Dermis blood vessel endothelial cell (primary cell): Measurements from ENCODE around the gene DRG1. TPM values are rescaled to one million over a fixed set of nuclear protein-coding genes. Genes with fewer than 3 reads are reported as not detected.
"Not testable (repeated sequence)": the region's sequence is repeated elsewhere in the genome, so short reads cannot be mapped to it uniquely, and the experiment has no call there.

Experiments
- DNase-seq: peaks from one replicate; pipeline ENCODE4 v3.0.0; 2010
- total RNA-seq: library from RNA; depleted of rRNA; stranded (reverse); fragments of >200 nt; gene quantifications from 2 replicates; pipeline ENCODE4 v1.2.3, GENCODE V29; 2014

DRG1 gene, protein sequence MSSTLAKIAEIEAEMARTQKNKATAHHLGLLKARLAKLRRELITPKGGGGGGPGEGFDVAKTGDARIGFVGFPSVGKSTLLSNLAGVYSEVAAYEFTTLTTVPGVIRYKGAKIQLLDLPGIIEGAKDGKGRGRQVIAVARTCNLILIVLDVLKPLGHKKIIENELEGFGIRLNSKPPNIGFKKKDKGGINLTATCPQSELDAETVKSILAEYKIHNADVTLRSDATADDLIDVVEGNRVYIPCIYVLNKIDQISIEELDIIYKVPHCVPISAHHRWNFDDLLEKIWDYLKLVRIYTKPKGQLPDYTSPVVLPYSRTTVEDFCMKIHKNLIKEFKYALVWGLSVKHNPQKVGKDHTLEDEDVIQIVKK
- 53.0 and 75.7 TPM in 2 replicates for total RNA-seq

DNA sequence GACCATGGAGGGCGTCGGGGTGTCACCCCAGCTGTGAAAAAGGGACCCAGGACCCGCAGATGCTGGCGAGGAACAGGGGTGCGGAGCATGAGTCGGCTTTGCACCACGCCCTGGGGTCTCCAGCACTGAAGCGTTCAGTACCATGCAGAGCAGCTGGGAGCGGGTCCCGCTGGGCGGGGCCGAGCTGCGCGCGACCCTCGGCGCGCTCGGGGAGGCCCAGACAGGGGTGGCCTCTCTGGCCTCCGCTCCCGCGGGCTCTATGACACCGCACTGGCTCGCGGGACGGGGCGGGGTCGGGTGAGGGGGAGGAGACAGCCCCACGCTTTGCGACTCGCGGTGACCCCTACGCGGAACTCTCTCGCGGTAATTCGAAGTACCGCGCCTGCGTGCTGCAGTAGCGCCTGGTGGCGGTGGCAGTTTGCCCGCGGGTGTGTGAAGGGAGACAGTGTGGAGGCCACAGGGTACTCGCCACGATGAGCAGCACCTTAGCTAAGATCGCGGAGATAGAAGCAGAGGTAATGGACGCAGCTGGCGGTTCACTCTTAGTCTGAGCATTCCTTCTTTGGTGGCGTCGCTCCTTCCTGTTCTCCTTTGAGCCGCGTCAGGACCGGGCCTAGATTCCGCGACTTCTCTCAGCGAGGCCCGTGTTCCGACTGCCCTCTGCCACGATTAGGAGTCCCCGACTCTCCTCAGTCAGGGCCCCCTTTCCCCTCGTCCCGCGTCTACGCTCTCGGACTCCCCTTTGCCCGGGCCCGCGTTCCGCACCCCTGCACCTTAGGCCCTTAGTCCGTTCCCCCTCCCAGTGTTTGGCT, at the start of gene DRG1:
Gene DRG1, plus strand, starts transcription at position 394 of the 812 bp plus-strand sequence. Its CDS starts 80 bp downstream, at position 474.
- DNase-seq = peak; percentile 97

DNA sequence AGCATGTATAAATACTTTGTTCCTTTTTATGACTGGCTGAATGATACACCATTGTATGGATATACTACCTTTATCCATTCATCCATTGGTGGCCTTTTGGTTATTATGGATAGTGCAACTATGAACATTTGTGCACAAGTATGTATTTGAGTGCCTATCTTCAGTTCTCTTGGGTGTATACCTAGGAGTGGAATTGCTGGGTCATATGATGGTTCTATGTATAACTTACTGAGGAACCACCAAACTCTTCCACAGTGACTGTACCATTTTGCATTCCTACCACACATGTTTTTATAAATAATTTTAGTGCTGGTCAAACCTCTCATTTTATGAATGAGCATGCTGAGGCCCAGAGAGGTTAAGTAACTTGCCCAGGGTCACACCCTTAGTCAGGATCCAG, 49.4 kb upstream of the DRG1 start:
- no peak for DNase-seq

DNA sequence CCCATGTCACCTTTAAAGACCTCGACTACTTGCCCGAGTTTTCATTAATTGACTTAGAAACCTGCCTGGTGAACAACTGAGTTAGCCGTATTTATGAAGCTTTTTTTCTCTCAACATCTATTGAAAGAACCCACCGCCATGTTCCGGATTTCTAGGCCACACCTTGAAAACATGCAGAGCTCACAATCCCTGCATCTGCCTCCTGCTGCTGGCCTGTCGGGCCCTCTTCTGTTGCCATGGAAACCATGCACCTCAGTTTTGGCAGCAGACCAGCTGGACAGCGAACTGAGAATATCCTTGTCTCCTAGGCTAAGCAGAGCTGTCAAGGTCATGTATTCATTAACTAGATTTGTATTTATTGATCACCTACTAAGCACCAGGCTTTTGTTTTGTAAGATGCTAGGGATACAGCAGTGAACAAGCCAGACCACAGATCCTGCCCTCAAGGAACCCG, 49.0 kb upstream of the DRG1 start:
- DNase-seq = peak; percentile 56

DNA sequence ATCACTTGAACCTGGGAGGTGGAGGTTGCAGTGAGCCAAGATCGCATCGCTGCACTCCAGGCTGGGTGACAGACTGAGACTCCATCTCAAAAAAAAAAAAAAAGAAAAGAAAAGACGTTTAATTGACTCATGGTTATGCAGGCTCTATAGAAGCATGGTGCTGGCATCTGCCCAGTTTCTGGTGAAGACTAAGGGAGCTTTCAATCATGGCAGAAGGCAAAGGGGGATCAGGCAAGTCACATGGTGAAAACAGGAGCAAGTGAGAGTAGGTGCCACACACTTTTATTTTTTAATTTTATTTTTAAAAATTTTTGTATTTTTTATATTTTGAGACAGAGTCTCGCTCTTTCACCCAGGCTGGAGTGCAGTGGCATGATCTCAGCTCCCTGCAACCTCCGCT, 44.9 kb upstream of the DRG1 start:
- DNase-seq = no peak

DNA sequence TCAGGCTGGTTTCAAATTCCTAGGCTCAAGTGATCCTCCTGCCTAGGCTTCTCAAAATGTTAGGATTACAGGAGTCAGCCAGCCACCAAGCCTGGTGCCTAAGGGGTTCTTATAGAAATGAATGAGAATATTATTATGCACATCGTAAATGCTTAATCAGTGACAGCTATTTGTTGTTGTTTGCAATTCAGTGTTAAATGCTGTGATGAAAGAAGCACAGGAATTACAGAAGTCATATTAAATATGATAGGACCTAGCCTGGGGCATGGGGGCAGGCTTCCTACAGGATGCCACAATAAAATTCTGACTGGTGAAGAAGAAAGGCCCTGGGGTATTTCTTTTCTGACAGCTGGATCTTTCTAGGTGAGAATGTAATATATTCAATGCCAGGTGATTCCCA, 39.4 kb upstream of the DRG1 start:
- no peak for DNase-seq

DNA sequence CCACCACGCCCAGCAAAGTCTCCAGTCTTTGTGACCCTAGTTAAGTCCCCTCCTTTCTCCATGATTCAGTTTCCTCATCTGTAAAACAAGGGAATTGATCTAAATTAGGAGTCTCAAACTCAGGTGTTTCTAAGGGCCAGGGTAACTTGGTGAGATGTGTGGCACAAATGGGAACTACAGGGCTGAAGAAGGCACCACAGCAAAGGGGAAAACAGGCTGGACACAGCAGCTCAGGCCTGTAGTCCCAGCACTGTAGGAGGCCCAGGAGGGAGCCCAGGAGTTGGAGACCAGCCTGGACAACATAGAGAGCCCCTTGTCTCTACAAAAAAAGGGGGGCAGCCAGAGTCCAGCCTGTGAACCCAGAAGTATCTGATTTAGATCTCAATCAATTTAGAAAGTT, 37.7 kb upstream of the DRG1 start:
- no peak for DNase-seq

DNA sequence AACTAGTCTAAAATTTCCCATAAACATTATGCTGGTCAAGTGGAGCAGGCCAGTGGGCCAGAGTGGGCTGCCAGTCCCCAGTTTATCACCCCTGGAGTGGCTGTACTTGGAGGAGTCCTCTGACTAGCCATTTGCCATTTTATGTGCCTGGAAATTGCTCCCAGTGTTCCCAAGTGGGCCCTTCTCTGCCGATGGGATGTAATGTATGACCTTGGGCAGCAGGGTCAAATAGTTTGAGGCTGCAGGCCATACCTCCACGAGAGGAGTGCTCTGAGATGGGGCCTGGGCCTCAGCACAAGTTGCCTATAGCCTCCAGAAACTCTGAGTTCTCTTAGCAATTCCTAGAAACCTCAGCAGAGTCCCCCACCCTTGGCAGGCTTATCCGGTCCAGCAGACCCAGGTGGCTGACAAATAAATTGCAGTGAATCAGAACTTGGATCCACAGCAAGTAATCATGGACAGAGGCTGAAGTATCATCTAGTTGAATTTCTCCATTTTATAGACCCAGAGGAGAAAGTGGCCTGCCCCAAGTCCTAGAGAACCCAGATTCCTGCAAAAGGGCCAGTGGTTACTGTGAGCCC, 35.4 kb upstream of the DRG1 start:
- no peak for DNase-seq

DNA sequence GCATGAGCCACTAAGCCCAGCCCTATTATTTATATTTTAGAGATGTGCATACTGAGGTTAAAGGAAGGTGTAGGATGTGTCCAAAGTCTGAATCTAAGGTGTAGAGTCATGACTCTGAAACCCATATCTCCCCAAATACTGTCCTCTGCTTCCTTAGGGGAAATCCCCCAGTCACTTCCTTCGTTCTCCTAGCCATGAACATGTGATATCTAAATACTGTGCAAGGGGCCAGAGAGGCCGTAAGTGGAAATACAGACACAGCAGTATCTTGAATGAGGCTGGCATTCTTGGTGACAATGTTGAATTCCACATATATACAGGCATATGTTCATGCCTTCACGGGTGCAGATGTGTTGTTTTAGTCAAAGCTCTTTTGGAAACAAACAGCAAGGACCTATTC, 32.0 kb upstream of the DRG1 start:
- DNase-seq = no peak

DNA sequence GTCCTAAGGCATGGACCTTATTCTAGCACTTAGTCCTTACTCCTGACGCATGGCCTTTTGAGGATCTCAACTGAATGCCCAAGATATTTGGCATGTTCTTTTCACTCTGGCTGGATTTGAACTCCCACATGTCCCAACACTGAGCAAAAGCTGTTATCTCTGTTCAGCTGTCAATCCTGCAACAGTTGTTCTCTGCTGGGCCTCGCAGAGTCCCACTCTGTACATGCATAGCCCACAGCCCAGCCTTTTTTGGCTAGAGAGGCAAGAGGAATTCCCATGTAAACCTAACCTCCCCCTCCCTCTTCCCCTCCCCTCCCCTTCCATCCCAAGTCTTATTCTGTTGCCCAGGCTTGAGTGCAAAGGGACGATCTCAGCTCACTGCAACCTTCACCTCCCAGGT, 21.8 kb upstream of the DRG1 start:
- DNase-seq = no peak

DNA sequence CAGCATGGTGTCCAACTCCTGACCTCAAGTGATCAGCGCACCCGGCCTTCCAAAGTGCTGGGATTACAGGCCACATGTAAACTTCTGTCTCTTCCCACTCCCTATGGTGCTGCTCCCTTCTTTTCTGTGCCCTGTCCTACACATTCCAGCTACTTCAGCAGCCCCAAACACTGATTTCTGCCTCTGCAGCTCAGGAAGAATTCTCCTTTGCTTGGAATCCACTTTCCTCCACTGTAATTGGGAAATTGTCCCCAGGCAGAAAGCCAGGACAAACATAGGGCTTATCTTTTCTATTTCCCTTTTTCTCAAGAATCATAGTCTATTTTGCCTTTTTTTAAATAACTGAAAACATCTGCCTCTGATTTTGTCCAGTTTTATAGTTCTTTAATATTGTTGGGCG, 21.3 kb upstream of the DRG1 start:
- no peak for DNase-seq

DNA sequence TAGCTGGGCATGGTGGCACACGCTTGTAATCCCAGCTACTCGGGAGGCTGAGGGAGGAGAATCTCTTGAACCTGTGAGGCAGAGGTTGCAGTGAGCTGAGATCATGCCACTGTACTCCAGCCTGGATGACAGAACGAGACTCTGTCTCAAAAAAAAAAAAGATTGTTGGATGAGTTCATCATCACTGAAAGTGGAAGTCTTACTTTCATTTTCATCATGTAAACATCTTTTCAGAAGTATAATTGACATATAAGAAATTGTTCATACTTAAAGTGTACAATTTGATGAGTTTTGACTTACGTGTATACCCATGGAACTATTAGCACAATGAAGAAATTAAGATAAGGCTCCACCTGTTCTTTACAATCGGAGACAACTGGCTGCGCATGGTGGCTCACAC, 20.8 kb upstream of the DRG1 start:
- DNase-seq = not testable (repeated sequence)

DNA sequence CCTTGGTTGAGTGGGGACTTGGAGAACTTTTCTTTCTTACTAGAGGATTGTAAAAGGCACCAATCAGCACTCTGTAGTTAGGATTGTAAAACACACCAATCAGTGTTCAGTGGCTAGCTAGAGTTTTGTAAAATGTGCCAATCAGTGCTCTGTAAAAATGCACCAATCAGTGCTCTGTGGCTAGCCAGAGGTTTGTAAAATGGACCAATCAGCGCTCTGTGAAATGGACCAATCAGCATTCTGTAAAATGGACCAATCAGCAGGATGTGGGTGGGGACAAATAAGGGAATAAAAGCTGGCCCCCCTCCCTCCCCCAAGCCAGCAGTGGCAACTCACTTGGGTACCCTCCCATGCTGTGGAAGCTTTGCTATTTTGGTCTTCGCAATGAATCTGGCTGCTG, 5.5 kb upstream of the DRG1 start:
- no peak for DNase-seq

DNA sequence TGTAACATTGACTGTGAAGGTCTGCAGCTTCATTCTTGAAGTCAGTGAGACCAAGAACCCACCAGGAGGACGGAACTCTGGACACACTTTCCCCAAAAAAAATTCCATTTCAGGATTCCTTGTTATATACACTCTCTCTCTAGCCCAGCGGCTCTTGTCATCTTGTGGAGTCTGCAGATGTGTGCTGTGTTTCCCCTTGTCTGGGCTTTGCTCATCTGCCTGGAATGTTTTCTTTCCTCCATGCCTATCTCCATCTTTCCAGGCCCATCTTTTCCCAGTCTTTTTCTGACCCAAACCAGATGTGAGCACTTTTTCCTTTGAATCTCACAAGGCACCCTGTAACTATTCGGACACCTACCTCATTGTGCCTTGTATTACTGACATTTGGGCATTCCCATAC, 5.1 kb upstream of the DRG1 start:
- no peak for DNase-seq

DNA sequence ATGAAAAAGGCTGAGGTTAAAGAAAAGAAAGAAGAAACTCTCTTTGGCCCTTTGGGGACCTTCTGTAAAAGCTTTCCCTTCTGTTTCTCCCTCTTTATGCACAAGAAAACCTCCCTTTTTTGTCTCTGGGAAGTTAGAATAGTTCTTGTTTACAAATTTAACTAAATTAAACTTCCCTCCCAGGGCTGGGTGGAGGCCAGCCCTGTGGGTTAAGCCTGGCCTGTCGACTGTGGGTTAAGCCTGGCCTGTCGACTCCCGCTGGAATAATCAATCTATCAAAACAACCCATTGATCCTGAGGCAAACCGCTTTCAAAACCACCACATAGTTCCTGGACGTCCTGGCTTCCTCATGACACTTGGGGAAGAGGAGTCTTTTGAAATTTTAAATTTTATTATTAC, 1.2 kb upstream of the DRG1 start:
- no peak for DNase-seq

DNA sequence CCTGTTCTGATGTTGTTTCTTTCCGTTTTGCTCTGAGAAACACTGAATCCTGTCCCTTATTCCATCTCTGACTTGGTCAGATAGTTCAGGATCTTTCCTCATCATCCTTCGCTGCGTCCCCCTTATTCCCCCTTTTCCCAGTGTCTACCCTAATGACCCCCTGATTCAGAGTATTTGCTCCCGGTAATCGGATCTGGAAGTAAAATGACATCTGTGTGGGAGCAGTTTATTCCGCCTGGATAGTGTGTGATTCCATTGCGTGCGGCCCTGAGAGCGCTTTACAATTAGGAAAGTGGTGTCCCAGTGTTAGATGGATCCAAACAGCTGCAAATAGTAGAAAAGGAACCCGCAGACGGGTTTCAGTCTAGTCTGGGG, 606 bp downstream of the DRG1 start:
- peak; percentile 38 for DNase-seq

DNA sequence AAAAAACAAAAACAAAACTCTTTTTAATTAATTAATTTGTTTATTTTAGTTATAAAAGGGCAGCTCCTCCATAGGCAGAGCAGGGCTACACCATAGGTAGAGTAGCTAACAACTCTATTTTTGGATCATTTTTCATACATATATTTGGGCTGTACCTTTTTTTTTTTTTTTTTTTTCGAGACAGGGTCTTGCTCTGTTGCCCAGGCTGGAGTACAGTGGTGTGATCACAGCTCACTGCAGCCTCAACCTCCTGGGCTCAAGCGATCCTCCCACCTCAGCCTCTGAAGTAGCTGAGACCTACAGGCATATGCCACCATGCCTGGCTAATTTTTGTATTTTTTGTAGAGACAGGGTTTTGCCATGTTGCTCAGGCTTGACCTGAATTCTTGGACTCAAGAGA, 2.9 kb downstream of the DRG1 start:
- DNase-seq = not testable (repeated sequence)

DNA sequence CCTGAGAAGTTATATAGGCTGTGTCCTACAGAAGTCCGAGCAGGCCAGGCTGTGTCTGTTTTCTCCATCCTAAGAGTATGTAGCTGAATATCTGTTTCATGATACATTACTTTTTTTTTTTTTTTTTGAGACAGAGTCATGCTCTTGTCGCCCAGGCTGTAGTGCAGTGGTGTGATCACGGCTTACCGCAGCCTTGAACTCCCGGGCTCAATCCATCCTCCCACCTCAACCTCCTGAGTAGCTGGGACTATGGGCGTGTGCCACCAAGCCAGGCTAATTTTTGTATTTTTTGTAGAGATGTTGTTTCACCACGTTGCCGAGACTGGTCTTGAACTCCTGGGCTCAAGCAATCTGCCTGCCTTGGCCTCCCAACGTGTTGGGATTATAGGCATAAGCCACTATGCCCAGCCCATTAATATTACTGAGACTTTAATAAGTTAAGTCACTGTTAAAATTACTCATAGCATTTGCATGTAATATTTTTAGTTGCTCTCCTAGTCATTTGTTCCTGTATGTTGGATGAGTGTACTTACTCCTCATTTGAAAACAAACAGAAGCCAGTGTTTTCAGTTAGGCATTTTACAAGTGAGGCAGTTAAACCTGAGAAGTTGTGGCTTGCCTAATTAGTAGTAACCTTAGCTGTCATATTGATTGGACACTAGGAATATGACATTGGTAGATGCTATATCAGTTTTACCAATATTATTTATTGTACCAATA, 26.1 kb downstream of the DRG1 start:
- DNase-seq = no peak

DNA sequence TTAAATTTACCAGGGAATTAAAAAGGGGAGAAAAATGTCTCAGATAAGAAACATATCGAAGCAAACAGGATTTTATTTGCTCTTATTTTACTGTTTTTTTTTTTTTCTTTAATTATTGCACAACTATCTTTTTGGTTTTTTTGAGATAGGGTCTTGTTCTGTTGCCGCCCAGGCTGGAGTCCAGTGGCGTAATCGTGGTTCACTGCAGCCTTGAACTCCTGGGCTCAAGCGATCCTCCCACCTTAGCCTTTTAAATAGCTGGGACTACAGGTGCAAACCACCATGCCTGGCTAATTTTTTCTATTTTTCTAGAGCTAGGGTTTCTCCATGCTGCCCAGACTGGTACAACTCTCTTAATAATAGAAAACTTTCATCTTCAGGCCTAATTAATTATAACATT, 32.5 kb downstream of the DRG1 start:
- DNase-seq = no peak

DNA sequence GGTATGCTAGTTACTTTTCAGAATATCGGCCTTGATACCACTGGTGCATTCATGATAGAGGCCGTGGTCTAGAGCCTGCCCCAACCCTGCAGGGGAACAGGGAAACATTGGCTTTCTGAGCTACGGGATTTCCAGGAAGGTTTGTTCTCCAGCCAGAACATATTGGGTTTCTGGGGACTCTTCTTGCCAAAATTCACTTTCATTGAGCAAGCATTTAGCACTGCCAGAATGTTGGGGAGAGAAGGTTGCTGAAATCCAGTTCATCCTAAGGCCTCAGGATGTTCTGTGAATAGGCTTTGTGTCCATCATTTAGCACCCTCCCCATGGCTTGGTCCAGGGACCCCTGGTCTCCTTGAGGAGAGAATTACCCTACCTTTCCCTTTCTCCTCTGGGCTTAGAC, 36.7 kb downstream of the DRG1 start:
- no peak for DNase-seq

DNA sequence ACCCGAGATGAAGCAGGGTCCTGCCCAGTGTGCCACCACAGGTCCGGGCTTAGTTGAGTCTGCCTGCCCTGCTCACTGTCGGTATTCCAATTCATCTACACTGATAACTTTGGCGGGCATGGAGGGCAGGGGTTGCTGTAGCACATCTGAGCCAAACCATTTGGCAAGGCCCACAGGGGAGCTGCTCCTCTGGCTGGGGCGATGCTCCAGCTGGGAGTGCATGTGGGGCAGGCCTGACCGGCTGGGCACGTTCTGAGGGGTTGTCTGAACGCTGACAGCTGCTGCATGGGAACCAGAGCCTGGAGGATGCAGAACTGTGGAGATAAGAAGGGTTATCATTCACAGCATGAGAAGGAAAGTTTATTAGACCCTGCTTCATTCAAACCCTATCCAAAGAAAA, 40.4 kb downstream of the DRG1 start:
- no peak for DNase-seq

DNA sequence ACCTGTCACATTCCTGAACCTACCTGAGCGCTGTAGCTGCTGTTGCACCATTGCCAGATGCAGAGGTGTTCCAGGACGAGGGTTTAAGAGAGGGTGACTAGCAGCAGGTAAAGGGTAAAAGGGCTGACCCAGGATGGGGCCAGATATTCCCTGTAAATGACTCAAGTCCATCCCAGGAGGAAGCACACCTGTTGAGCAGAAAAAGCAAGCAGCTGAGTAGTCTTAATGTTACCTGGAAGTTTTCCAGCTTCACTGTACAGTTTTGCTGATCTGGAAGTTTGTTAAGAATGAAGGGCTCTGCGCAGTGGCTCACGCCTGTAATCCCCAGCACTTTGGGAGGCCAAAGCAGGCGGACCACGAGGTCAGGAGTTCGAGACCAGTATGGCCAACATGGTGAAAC, 41.3 kb downstream of the DRG1 start:
- no peak for DNase-seq

DNA sequence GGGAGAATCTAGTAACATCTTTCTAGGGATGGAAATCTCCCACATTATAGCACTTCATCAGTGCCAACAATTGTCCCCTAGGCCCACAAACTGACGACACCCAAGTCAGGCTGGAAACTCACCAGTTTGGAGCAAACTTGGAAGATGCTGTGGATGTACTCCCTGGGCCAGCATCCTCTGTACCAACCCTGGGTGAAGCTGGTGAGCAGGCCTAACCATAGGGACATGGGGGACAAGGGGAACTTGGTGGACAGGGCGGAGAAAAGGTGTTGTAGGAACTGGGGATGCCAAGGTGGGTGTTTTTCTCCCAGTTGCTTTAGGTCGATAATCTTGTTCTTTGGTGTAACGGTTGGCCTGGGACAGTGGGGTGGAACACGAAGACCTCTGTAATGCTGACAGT, 42.2 kb downstream of the DRG1 start:
- no peak for DNase-seq
